Suprapubic skin (tissue), 3 donors: ENCODE results near the gene POU3F3.

Source experiments
- CTCF ChIP-seq, 2 donors: fragments of 200-600 bp in 1 of 2; fragments of 450-650 bp in 1 of 2; sonication (generic) in 1 of 2; IDR thresholded peaks; one replicate each; pipeline ENCODE4 v1.5.1; 2016 to 2019; ENCODE audit warnings: antibody characterized with exemption in 2 of 2, mild to moderate bottlenecking in 1 of 2, moderate library complexity in 1 of 2
- POLR2A ChIP-seq, 2 donors: fragments of 450-650 bp; IDR thresholded peaks; one replicate each; pipeline ENCODE4 v1.6.1; 2017; ENCODE audit warnings: antibody characterized with exemption in 2 of 2, mild to moderate bottlenecking in 2 of 2, moderate library complexity in 2 of 2

GRCh38 chr2:104902317-104902716 is 48.4 kb downstream of the POU3F3 start:
- TF ChIP-seq POLR2A (IDR thresholded peaks at IDR 0.05) (no peak), CTCF (IDR thresholded peaks at IDR 0.05) (no peak)
